ENCODE results near the gene BCLAF1.

DNA sequence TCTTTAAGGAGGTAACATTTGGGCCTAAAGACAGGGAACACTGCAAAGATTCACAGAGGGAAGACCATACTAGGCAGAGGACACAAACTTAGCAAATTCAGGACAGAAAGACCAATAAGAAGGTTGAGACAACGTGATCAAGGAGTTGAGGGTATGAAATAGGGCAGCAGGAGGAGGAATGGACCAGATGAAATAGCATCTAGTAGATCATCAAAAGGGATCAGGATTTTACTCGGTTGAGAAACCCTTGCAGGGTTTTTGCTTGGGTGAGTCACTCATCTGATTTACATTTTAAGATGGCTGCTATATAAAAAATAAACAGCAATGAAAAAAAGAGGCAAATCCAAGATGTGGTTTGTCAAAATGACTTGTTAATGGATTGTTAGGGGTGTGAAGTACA lies 4.7 kb downstream of the BCLAF1 start:
- TF ChIP-seq, protein P1, sequence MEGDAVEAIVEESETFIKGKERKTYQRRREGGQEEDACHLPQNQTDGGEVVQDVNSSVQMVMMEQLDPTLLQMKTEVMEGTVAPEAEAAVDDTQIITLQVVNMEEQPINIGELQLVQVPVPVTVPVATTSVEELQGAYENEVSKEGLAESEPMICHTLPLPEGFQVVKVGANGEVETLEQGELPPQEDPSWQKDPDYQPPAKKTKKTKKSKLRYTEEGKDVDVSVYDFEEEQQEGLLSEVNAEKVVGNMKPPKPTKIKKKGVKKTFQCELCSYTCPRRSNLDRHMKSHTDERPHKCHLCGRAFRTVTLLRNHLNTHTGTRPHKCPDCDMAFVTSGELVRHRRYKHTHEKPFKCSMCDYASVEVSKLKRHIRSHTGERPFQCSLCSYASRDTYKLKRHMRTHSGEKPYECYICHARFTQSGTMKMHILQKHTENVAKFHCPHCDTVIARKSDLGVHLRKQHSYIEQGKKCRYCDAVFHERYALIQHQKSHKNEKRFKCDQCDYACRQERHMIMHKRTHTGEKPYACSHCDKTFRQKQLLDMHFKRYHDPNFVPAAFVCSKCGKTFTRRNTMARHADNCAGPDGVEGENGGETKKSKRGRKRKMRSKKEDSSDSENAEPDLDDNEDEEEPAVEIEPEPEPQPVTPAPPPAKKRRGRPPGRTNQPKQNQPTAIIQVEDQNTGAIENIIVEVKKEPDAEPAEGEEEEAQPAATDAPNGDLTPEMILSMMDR (IDR thresholded peaks at IDR 0.05), result no peak
- TF ChIP-seq POLR2A (IDR thresholded peaks at IDR 0.05) (no peak), EP300 (IDR thresholded peaks at IDR 0.05) (no peak)

Data from tibial nerve (tissue), 4 donors.